PFSK-1 (cell line): ENCODE results near the gene PIEZO2.

Experiments
- FOXP2 ChIP-seq: optimal IDR thresholded peaks from 2 replicates; pipeline ENCODE3; 2011; ENCODE audit warnings: borderline replicate concordance, control low read depth, inconsistent platforms; ENCODE audit not compliant: insufficient read depth; ENCODE audit errors: extremely low read length, extremely low read depth
- POLR2AphosphoS5 ChIP-seq: IDR thresholded peaks from 2 replicates; pipeline ENCODE4 v1.6.1; 2012; ENCODE audit warnings: low read depth, mild to moderate bottlenecking, control low read depth, low read length, moderate library complexity
- SIN3A ChIP-seq: IDR thresholded peaks from 2 replicates; pipeline ENCODE4 v1.6.1; 2012; ENCODE audit warnings: mild to moderate bottlenecking, low read length, moderate library complexity, borderline replicate concordance; ENCODE audit not compliant: insufficient read depth
- TAF1 ChIP-seq: IDR thresholded peaks from 2 replicates; pipeline ENCODE4 v1.6.1; 2012; ENCODE audit warnings: low read length, control low read depth, borderline replicate concordance; ENCODE audit not compliant: insufficient read depth
- TF ChIP-seq, protein P1 (sequence below), 2 experiments: IDR thresholded peaks; 2 replicates each; pipeline versions ENCODE4 v1.6.1 to v1.8.0; 2011 to 2012; ENCODE audit warnings: low read depth in 2 of 2, low read length in 2 of 2, control low read depth in 1 of 2, inconsistent platforms in 1 of 2, mild to moderate bottlenecking in 1 of 2, moderate library complexity in 1 of 2; ENCODE audit not compliant: insufficient read depth in 1 of 2

DNA sequence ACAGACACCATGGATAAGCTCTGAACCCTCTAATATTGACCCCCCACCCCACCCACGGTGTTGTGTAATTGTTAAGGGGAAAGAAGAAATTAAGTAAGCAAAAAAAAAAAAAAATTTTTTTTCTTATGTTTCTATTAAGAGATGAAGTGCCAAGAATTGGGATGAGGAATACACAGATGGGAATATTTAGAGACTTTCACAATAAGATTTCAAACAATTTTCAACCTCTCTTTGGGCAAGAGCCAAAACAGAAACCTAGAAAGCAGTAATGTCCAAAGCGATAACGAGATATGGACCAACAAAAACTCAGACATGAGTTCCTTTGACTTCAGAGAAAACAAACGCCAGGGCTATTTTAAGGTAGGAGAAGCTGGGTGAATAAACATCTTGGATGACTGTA is 14.4 kb downstream of the PIEZO2 start:
- no peak for TF ChIP-seq SIN3A
- TF ChIP-seq POLR2AphosphoS5, result no peak
- TF ChIP-seq TAF1, result no peak
- no peak for TF ChIP-seq FOXP2
- TF ChIP-seq, protein P1, sequence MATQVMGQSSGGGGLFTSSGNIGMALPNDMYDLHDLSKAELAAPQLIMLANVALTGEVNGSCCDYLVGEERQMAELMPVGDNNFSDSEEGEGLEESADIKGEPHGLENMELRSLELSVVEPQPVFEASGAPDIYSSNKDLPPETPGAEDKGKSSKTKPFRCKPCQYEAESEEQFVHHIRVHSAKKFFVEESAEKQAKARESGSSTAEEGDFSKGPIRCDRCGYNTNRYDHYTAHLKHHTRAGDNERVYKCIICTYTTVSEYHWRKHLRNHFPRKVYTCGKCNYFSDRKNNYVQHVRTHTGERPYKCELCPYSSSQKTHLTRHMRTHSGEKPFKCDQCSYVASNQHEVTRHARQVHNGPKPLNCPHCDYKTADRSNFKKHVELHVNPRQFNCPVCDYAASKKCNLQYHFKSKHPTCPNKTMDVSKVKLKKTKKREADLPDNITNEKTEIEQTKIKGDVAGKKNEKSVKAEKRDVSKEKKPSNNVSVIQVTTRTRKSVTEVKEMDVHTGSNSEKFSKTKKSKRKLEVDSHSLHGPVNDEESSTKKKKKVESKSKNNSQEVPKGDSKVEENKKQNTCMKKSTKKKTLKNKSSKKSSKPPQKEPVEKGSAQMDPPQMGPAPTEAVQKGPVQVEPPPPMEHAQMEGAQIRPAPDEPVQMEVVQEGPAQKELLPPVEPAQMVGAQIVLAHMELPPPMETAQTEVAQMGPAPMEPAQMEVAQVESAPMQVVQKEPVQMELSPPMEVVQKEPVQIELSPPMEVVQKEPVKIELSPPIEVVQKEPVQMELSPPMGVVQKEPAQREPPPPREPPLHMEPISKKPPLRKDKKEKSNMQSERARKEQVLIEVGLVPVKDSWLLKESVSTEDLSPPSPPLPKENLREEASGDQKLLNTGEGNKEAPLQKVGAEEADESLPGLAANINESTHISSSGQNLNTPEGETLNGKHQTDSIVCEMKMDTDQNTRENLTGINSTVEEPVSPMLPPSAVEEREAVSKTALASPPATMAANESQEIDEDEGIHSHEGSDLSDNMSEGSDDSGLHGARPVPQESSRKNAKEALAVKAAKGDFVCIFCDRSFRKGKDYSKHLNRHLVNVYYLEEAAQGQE (IDR thresholded peaks at IDR 0.05; ENCODE audit: insufficient read depth in 1 of 2, low read depth in 2 of 2, low read length in 2 of 2), result no peak
